Jurkat, Clone E6-1 (cell line): ENCODE measurements around the gene MAPK14.
"Not testable (repeated sequence)": the region's sequence is repeated elsewhere in the genome, so short reads cannot be mapped to it uniquely, and the experiment has no call there.

Source experiments
- DNase-seq: peaks from one replicate; pipeline ENCODE4 v3.0.0-alpha.2; 2011; ENCODE audit warnings: low read depth, low spot score
- H3K4me3 ChIP-seq: 2 replicates; pipeline ENCODE4 v1.5.1; 2011; ENCODE audit warnings: mild to moderate bottlenecking, low read length, control low read depth, moderate library complexity

Gene MAPK14

GRCh38 chr6:36117658-36118549 lies 90.3 kb downstream of the MAPK14 start:
- no peak overlapping the region for H3K4me3 ChIP-seq
- no peak for DNase-seq

GRCh38 chr6:36118550-36119107 lies 91.0 kb downstream of the MAPK14 start:
- no peak for DNase-seq
- no peak overlapping the region for H3K4me3 ChIP-seq

GRCh38 chr6:36119209-36119608 lies 91.6 kb downstream of the MAPK14 start:
- no peak overlapping the region for H3K4me3 ChIP-seq
- DNase-seq = no peak

GRCh38 chr6:36120018-36120417 lies 92.4 kb downstream of the MAPK14 start:
- H3K4me3 ChIP-seq = no peak overlapping the region
- no peak for DNase-seq

GRCh38 chr6:36120539-36120938 lies 92.9 kb downstream of the MAPK14 start:
- peak overlapping the region; percentile 17 for H3K4me3 ChIP-seq

GRCh38 chr6:36120979-36121786 lies 93.6 kb downstream of the MAPK14 start:
- DNase-seq = no peak
- H3K4me3 ChIP-seq = peak overlapping the region; percentile 17

More at GRCh38 chr6:36120539-36120938, 92.9 kb downstream of the MAPK14 start:
- DNase-seq = peak; percentile 72

GRCh38 chr6:36121787-36122494 lies 94.3 kb downstream of the MAPK14 start:
- no peak for DNase-seq
- H3K4me3 ChIP-seq = no peak overlapping the region

- DNase-seq = no peak
- no peak overlapping the region for H3K4me3 ChIP-seq
These were observed 95.1 kb downstream of the MAPK14 start for GRCh38 chr6:36122495-36123269.

GRCh38 chr6:36123270-36124139 lies 95.9 kb downstream of the MAPK14 start:
- no peak overlapping the region for H3K4me3 ChIP-seq
- DNase-seq = peak; percentile 82

GRCh38 chr6:36124346-36124745 lies 96.7 kb downstream of the MAPK14 start:
- not testable (repeated sequence) for H3K4me3 ChIP-seq, DNase-seq

- DNase-seq = no peak
- no peak overlapping the region for H3K4me3 ChIP-seq
These were observed 97.3 kb downstream of the MAPK14 start for GRCh38 chr6:36124881-36125280.

- no peak overlapping the region for H3K4me3 ChIP-seq
- no peak for DNase-seq
These were observed 98.0 kb downstream of the MAPK14 start for GRCh38 chr6:36125575-36125974.

GRCh38 chr6:36126121-36126520 lies 98.5 kb downstream of the MAPK14 start:
- DNase-seq = no peak
- no peak overlapping the region for H3K4me3 ChIP-seq

- no peak for DNase-seq
- no peak overlapping the region for H3K4me3 ChIP-seq
These were observed 99.2 kb downstream of the MAPK14 start for GRCh38 chr6:36126553-36127458.

GRCh38 chr6:36127462-36128016 lies 99.9 kb downstream of the MAPK14 start:
- no peak for DNase-seq
- H3K4me3 ChIP-seq = no peak overlapping the region

- DNase-seq = no peak
These were observed 100.5 kb downstream of the MAPK14 start for GRCh38 chr6:36128073-36128472.

More at GRCh38 chr6:36128073-36128472, 100.5 kb downstream of the MAPK14 start:
- H3K4me3 ChIP-seq = no peak overlapping the region
